ENCODE data around the gene GNG2. TPM values are rescaled to one million over a fixed set of nuclear protein-coding genes. Genes with fewer than 3 reads are reported as not detected.

The GNG2 gene
- polyA plus RNA-seq, 6 donors from 2014 or later: 74.1 to 98.6 (median 91.4) TPM

- Mint-ChIP-seq H3K27me3 (no peaks in the 10 kb centered on the region), H3K27ac (peak overlapping the region in 2 of 6 donors; percentile 36 to 67), H3K4me3 (no peak overlapping the region), H3K4me1 (no peaks in the 10 kb centered on the region), H3K36me3 (no peaks in the 10 kb centered on the region), H3K9me3 (no peaks in the 10 kb centered on the region)
- no peak for ATAC-seq (ENCODE audit: low read depth in 2 of 2)
- no peak for DNase-seq
Measured at GRCh38 chr14:51969852-51970540, 109.6 kb downstream of the GNG2 start.

DNA sequence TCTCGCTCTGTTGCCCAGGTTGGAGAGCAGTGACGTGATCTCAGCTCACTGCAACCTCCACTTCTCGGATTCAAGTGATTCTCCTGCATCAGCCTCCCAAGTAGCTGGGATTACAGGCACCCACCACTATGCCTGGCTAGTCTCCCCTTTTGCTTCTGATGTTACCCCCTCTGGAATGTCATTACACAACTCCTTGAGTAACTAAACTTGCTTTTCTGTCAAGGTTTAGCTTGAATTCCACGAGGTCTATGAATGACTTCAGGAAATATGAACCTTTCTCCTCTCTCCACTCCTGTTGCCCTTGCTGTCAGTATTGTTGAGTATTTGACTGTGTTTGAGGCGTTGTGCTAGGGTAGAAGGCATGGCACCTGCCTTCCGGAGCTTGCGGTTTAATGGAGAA, 112.2 kb downstream of the GNG2 start:
- Mint-ChIP-seq H3K27ac (peak overlapping the region in 2 of 6 donors; percentile 7 to 52), H3K4me3 (no peak overlapping the region), H3K36me3 (no peaks in the 10 kb centered on the region), H3K4me1 (no peaks in the 10 kb centered on the region), H3K9me3 (no peaks in the 10 kb centered on the region), H3K27me3 (no peaks in the 10 kb centered on the region)
- DNase-seq: no peak
- no peak for ATAC-seq (ENCODE audit: low read depth in 2 of 2)

DNA sequence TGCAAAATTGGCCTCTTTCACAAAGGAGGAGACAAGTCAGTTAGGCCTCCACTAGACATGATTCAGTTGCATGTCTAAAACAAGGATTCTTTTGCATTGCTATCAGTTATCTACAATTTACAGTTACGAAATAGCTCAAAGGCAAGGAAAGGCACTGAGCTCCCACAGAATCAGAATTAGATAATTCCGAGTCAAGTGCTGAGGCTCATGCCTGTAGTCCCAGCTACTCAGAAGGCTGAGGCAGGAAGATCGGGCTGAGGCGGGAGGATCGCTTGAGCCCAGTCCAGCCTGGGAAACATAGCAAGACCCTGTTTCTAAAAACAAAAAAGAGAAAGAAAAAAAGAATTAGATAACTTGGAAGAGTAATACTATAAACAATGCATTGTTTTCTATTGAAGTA, 116.7 kb downstream of the GNG2 start:
- ATAC-seq (ENCODE audit: low read depth in 2 of 2) (no peak), DNase-seq (no peak)
- Mint-ChIP-seq H3K9me3 (no peaks in the 10 kb centered on the region), H3K27ac (no peak overlapping the region), H3K36me3 (no peaks in the 10 kb centered on the region), H3K4me3 (peak overlapping the region in 1 of 8 donors; percentile 7), H3K27me3 (peaks cover 0 to 12% (median 0%) of the 10 kb centered on the region in 3 donors), H3K4me1 (peaks cover 0 to 4% (median 3%) of the 10 kb centered on the region in 3 donors)

- Mint-ChIP-seq H3K4me3 (no peak overlapping the region), H3K9me3 (peaks cover 0 to 2% (median 0%) of the 10 kb centered on the region in 7 donors), H3K27me3 (peaks cover 0 to 12% (median 6%) of the 10 kb centered on the region in 3 donors), H3K27ac (no peak overlapping the region), H3K36me3 (no peaks in the 10 kb centered on the region), H3K4me1 (peaks cover 0 to 4% (median 3%) of the 10 kb centered on the region in 3 donors)
- no peak for ATAC-seq (ENCODE audit: low read depth in 2 of 2)
- no peak for DNase-seq
Measured at GRCh38 chr14:51978681-51979085, 118.3 kb downstream of the GNG2 start.

DNA sequence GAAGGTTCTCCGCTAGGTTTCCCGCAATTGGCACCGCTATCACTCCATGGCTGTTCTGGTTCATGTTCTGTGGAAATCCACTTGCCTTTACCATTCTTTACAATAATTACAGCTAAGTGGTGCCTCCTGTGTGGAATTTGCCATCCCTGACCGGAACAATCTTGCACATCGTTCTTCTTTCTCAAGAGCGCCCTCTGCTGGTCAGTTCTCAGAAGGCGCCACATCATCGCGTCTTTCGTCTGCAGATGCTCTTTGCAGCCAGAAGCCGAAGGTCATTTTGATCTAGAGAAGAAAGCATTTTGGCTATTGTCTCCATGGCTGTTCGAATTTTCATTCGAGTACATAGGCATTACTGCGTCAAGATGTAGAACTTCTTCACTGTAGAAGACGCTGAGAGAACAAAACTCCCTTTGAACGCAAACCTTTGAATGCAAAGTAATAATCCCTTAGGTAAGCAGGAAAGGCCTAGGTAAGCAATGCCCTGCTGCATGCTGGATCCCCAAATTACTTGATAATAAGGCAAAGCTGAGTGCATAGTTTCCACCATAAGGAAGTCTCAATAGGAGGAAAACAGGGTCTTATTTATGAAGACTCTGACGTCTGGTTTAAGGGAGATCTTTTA, 118.8 kb downstream of the GNG2 start:
- ATAC-seq (ENCODE audit: low read depth in 2 of 2) (peak; percentile 75 to 84), DNase-seq (peak; percentile 65)
- H3K27ac Mint-ChIP-seq: no peak overlapping the region
- no peak overlapping the region for H3K4me3 Mint-ChIP-seq
- peaks cover 0 to 5% (median 0%) of the 10 kb centered on the region in 7 donors for H3K9me3 Mint-ChIP-seq
- peaks cover 0 to 12% (median 6%) of the 10 kb centered on the region in 3 donors for H3K27me3 Mint-ChIP-seq
- H3K4me1 Mint-ChIP-seq: peaks cover 0 to 4% (median 3%) of the 10 kb centered on the region in 3 donors
- no peaks in the 10 kb centered on the region for H3K36me3 Mint-ChIP-seq

DNA sequence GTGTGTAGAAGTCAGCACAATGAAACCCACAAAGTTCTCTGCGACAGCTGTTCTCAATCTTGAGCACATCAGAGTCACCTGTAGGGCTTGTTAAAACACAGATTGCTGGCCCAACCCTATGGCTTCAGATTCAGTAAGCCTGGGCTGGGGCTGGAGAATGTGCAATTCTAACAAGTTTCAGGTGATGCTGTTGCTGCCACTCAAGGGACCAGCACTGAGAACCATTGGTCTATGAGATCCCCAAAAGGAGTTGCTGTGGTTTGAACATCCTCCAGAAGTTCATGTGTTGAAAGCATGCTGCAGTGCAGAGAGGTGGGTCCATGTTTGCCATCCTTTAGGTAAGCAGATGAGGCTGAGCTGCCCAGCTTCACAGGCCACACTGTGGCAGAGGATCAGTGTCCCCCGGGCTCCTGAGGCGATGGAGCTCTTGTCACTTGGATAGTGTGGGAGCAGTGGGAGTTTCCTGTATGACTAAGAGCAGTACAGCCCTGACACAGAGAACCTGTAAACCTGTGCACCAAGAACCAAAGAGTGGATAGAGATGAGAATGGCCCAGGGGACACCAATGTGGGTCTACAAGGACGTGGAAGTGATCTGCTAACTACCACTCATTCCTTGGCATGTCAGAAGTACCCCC, 120.9 kb downstream of the GNG2 start:
- H3K27me3 Mint-ChIP-seq: peaks cover 5 to 12% (median 6%) of the 10 kb centered on the region in 3 donors
- no peak for DNase-seq
- H3K27ac Mint-ChIP-seq: no peak overlapping the region
- H3K36me3 Mint-ChIP-seq: no peaks in the 10 kb centered on the region
- H3K9me3 Mint-ChIP-seq: peaks cover 0 to 8% (median 2%) of the 10 kb centered on the region in 7 donors
- peaks cover 0 to 4% (median 3%) of the 10 kb centered on the region in 3 donors for H3K4me1 Mint-ChIP-seq
- H3K4me3 Mint-ChIP-seq: no peak overlapping the region
- ATAC-seq (ENCODE audit: low read depth in 2 of 2): no peak

DNA sequence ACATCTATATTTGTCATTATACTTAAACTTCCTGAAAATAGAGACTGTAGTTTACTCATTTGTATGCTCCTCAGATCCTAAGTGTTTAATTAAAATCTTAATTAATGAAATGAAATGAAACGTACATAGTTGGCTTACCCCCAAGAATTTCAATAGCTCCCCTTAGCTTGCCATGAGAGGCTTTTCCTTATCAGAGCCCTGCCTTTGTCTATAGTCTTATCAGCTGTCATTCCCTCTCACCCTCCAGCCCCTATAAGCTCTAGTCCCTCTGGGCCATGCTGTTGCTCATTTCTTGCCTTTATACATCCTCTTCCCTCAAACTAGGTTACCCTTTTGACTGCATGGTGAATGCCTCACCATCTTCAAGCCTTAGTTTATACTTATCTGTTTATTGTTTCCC, 127.8 kb downstream of the GNG2 start:
- H3K36me3 Mint-ChIP-seq: no peaks in the 10 kb centered on the region

GRCh38 chr14:51989293-51990234, 129.2 kb downstream of the GNG2 start, which contains the start of gene RTRAF:
Gene RTRAF, plus strand, starts transcription at chr14:51989546. Its CDS starts 94 bp downstream, at chr14:51989640.
- peaks cover 0 to 5% (median 0%) of the 10 kb centered on the region in 3 donors for H3K27me3 Mint-ChIP-seq
- H3K9me3 Mint-ChIP-seq: peaks cover 0 to 3% (median 0%) of the 10 kb centered on the region in 7 donors
- H3K27ac Mint-ChIP-seq: peak within 1 kb of the TSS; percentile 93 to 99 (median 96)
- DNase-seq (peak; percentile 91), ATAC-seq (ENCODE audit: low read depth in 2 of 2) (peak; percentile 94 to 95)
- peaks cover 26 to 31% (median 27%) of the 10 kb centered on the region in 3 donors for H3K4me1 Mint-ChIP-seq
- peak within 1 kb of the TSS; percentile 89 to 98 (median 94) for H3K4me3 Mint-ChIP-seq
- H3K36me3 Mint-ChIP-seq: peaks cover 5 to 9% of the 10 kb centered on the region in 2 donors

More for the DNA sequence above, 127.8 kb downstream of the GNG2 start:
- Mint-ChIP-seq H3K9me3 (peaks cover 0 to 8% (median 2%) of the 10 kb centered on the region in 7 donors), H3K27ac (peak overlapping the region in 5 of 6 donors; percentile 11 to 99 (median 94)), H3K4me1 (peaks cover 15 to 25% (median 15%) of the 10 kb centered on the region in 3 donors), H3K27me3 (peaks cover 0 to 5% (median 2%) of the 10 kb centered on the region in 3 donors), H3K4me3 (peak overlapping the region in 7 of 8 donors; percentile 21 to 98 (median 94))
- DNase-seq: no peak
- no peak for ATAC-seq (ENCODE audit: low read depth in 2 of 2)

GRCh38 chr14:51990488-51990887, 130.1 kb downstream of the GNG2 start:
- Mint-ChIP-seq H3K27ac (peak overlapping the region in 4 of 6 donors; percentile 93 to 99 (median 96)), H3K4me3 (peak overlapping the region; percentile 89 to 98 (median 94)), H3K9me3 (no peaks in the 10 kb centered on the region), H3K4me1 (peaks cover 29 to 33% (median 31%) of the 10 kb centered on the region in 3 donors), H3K36me3 (peaks cover 7 to 15% of the 10 kb centered on the region in 2 donors), H3K27me3 (no peaks in the 10 kb centered on the region)
- DNase-seq (no peak), ATAC-seq (ENCODE audit: low read depth in 2 of 2) (no peak)

GRCh38 chr14:51993285-51993920, 133.0 kb downstream of the GNG2 start:
- Mint-ChIP-seq H3K27ac (peak overlapping the region; percentile 1 to 94 (median 70)), H3K9me3 (no peaks in the 10 kb centered on the region), H3K4me1 (peaks cover 32 to 35% (median 34%) of the 10 kb centered on the region in 3 donors), H3K36me3 (peaks cover 7 to 15% of the 10 kb centered on the region in 2 donors), H3K4me3 (peak overlapping the region in 2 of 8 donors; percentile 12 to 60), H3K27me3 (no peaks in the 10 kb centered on the region)
- DNase-seq: no peak
- no peak for ATAC-seq (ENCODE audit: low read depth in 2 of 2)

- Mint-ChIP-seq H3K36me3 (peaks cover 7 to 23% of the 10 kb centered on the region in 2 donors), H3K4me3 (no peak overlapping the region), H3K9me3 (no peaks in the 10 kb centered on the region), H3K27me3 (no peaks in the 10 kb centered on the region), H3K27ac (peak overlapping the region in 1 of 6 donors; percentile 50), H3K4me1 (peaks cover 17 to 22% (median 21%) of the 10 kb centered on the region in 3 donors)
- DNase-seq: peak; percentile 33
- no peak for ATAC-seq (ENCODE audit: low read depth in 2 of 2)
Measured at GRCh38 chr14:51996148-51996746, 135.8 kb downstream of the GNG2 start.

GRCh38 chr14:51998348-51998747, 137.9 kb downstream of the GNG2 start:
- DNase-seq: no peak
- no peak for ATAC-seq (ENCODE audit: low read depth in 2 of 2)
- peaks cover 7 to 30% of the 10 kb centered on the region in 2 donors for H3K36me3 Mint-ChIP-seq
- no peaks in the 10 kb centered on the region for H3K27me3 Mint-ChIP-seq
- H3K9me3 Mint-ChIP-seq: no peaks in the 10 kb centered on the region
- H3K4me3 Mint-ChIP-seq: no peak overlapping the region
- H3K27ac Mint-ChIP-seq: no peak overlapping the region
- H3K4me1 Mint-ChIP-seq: peaks cover 9 to 21% (median 18%) of the 10 kb centered on the region in 3 donors

All from naive B cell (primary cell).